ENCODE results near the gene GPR85. TPM values are rescaled to one million over a fixed set of nuclear protein-coding genes. Genes with fewer than 3 reads are reported as not detected.

The GPR85 gene
- total RNA-seq: 2.4 and 2.8 TPM in 2 replicates

GRCh38 chr7:113086431-113086888 is at the start of gene GPR85:
Gene GPR85 (minus strand): TSS chr7:113086827. CDS start chr7:113084721, 2,106 bp downstream.

GRCh38 chr7:113118074-113118959 is 31.7 kb upstream of the GPR85 start, which contains the start of gene SMIM30:
Gene SMIM30 (minus strand): TSS chr7:113118554. CDS start chr7:113117578, 976 bp downstream.

Other genes with a start within 250 kb of the GPR85 start
- 42.7 and 69.6 TPM in 2 replicates for gene SMIM30, start 31.7 kb upstream of the GPR85 start, total RNA-seq